NT2/D1 (cell line): ENCODE data around the gene MLNR.

Experiments used
- SUZ12 ChIP-seq: IDR thresholded peaks from 2 replicates; pipeline ENCODE4 v1.6.1; 2011; ENCODE audit not compliant: insufficient read length, insufficient read depth; ENCODE audit errors: extremely low read depth
- YY1 ChIP-seq: IDR thresholded peaks from 2 replicates; pipeline ENCODE4 v1.6.1; 2011; ENCODE audit not compliant: insufficient read length, insufficient read depth
- ZNF274 ChIP-seq: IDR thresholded peaks from 2 replicates; pipeline ENCODE4 v1.6.1; 2011; ENCODE audit warnings: mild to moderate bottlenecking, low read depth, low read length

DNA sequence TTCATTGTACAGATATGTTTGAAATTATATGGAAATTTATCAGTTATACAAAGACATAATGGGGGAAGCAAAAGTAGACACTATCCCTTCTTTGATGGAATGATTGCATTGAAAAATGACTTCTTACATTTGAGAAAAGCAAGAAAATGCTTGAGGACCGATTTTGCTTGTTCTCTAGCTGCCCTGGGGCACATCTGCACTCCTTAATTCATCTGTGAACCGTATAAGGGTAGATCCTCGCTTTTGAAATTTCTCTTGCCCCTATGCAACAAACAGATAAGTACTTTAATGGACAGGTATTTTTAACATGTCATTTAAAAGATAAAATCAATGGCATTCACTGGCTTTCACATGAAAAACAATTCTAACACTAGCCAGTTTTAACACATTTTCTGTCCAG lies 13.5 kb upstream of the MLNR start:
- TF ChIP-seq YY1 (no peak), SUZ12 (no peak), ZNF274 (no peak)
